Measurements from ENCODE around the gene DIS3.

Gene DIS3

GRCh38 chr13:72716776-72717175 is 64.9 kb downstream of the DIS3 start:
- Histone ChIP-seq H3K9me3 (ENCODE audit: low read length) (peaks cover 16% of the 10 kb centered on the region), H3K9me2 (ENCODE audit: low read depth, low read length) (no peaks in the 10 kb centered on the region), H2AFZ (ENCODE audit: low read length) (no peak overlapping the region), H3K79me2 (ENCODE audit: insufficient read depth, low read length) (peaks cover 37% of the 10 kb centered on the region), H3K27me3 (ENCODE audit: insufficient read depth, low read length) (no peaks in the 10 kb centered on the region), H3K9ac (ENCODE audit: low read length) (no peak overlapping the region), H3K36me3 (ENCODE audit: insufficient read depth, low read length) (peaks cover 98% of the 10 kb centered on the region), H3K27ac (ENCODE audit: low read depth, low read length, poor library complexity, severe bottlenecking) (no peak overlapping the region), H3K4me2 (ENCODE audit: low read length) (no peak overlapping the region), H4K20me1 (ENCODE audit: insufficient read depth, low read length) (no peaks in the 10 kb centered on the region), H3F3A (ENCODE audit: insufficient read depth, low read length) (no peaks in the 10 kb centered on the region), H3K4me3 (ENCODE audit: low read depth, low read length, poor library complexity, severe bottlenecking) (no peak overlapping the region), H3K4me1 (ENCODE audit: insufficient read depth, low read length, severe bottlenecking) (no peaks in the 10 kb centered on the region)
- TF ChIP-seq CTCF (IDR thresholded peaks at IDR 0.05; ENCODE audit: low read length) (no peak), EZH2 (IDR thresholded peaks at IDR 0.05; ENCODE audit: borderline replicate concordance, low read length) (no peak)
